Inflammatory macrophage treated with lipopolysaccharide for 1 hour (primary cell): Measurements from ENCODE around the gene ARFGAP1.

Experiments
- DNase-seq, 2 donors: peaks; one replicate each; pipeline ENCODE4 v3.0.0-alpha.2; 2020 to 2022

Gene ARFGAP1

GRCh38 chr20:63272105-63273058 lies at the start of gene ARFGAP1:
ARFGAP1 (plus strand) TSS chr20:63272813; CDS start chr20:63275581, 2,768 bp downstream.
- peak; percentile 87 to 89 for DNase-seq

- DNase-seq: peak in 1 of 2 donors; percentile 49
Observed at GRCh38 chr20:63223121-63223825, 49.3 kb upstream of the ARFGAP1 start.

- DNase-seq: no peak
Observed at GRCh38 chr20:63223826-63224207, 48.8 kb upstream of the ARFGAP1 start.

GRCh38 chr20:63224412-63225081 lies 48.1 kb upstream of the ARFGAP1 start:
- DNase-seq: no peak

- DNase-seq: no peak
Observed at GRCh38 chr20:63225082-63225454, 47.5 kb upstream of the ARFGAP1 start.

GRCh38 chr20:63226042-63226943 lies 46.3 kb upstream of the ARFGAP1 start:
- DNase-seq: no peak

DNA sequence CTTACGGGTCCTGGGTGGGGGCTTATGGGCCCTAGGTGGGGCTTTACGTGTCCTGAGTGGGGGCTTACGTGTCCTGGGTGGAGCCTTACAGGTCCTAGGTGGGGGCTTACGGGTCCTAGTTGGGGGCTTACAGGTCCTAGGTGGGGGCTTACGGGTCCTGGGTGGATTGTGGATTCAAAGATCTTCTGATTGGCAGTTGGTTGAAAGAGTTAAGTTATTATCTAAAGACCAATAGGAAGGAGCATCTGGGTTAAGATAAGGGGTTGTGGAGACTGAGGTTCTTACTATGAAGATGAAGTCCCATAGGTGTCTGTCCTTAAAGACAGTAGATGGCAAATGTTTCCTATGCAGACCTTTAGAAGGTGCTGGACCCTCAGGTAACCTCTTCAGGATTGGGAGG lies 45.4 kb upstream of the ARFGAP1 start:
- DNase-seq: no peak

DNA sequence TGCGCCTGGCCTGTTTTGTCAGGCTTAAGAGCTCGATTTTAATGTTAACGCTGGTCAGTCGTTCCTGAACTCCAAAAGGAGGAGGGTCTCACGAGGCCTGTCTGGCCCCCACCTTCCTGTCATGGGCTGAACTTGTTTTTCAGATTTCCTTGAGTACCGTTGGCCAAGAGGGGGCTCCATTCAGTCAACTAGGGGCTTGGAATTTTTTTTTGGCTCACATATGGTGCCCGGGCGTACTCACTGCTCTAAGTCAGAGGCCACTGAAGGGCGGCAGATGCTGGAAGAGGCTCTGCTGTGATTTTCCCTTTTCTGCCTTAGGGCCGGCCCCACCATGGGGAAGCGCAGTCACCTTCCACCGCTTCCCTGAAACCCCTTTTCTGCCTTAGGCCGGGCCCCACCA lies 43.8 kb upstream of the ARFGAP1 start:
- no peak for DNase-seq

DNA sequence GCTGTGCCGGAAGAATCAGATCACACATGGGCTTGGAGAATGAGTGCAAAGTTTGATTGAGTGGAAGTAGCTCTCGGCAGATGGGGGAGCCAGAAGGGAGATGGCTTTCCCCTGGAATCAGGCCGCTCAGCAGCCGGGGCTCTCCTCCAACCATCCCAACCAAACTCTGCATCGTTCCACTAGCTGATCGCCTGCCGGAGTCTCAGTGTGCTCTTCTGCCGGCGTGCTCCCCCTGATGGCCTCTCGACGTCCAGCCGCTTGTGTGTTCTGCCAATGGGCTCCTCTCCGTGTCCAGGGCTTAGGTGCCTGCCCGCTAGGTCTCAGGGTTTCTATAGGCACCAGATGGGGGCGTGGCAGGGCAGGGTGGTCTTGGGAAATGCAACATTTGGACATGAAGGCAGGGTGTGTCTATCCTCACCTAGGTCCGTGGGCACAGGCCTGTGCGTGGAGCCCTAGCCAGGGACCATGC lies 41.8 kb upstream of the ARFGAP1 start:
- peak in 1 of 2 donors; percentile 9 for DNase-seq

DNA sequence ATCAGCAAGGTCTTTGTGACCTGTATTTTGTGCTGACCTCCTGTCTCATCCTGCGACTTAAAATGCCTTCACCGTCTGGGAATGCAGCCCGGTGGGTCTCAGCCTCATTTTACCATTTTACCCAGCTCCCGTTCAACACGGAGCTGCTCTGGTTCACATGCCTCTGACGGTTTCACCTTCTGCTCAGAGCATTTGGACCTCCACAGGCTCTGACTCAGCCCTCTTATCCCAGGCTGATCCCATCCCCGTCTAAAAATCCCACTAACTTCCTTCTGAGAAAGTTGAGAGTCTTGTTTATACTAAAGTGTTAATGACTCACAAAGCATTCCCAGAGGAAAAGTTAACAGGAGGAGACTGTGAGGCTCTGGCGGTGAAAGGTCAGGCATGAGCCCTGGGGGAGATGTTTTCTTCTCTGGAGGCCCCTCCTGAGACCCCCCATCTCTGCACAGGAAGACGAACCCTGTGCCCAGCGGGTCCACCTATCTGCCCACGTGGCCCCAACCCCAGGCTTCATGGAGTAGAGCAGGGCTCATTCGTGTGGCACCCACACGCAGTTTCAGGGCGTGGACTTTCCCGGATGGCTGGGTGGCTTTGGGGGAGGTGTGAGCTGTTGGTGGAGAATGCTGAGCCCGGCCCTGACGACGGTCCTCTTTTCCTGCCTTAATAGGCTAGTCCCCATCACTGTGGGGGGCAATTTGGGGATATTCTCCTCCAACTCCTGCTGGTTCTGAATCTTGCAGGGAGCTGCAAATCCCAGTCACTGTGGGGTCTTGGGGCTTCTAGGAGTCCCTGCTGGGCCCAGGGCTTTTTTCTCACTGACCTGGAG lies 40.2 kb upstream of the ARFGAP1 start:
- DNase-seq: no peak

DNA sequence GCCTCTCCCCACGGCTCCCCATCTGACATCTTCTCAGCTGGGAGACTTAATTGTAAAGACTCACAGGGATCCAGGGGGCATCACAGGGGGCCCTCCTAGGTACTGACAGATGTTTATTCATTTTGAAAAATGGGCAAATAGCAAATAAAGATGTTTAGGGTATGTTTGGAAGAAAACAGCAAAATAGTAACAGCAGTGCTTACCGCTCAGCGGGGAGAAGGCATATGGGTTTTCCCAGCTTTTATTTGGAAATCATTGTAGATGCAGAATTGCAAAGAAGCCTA lies 39.6 kb upstream of the ARFGAP1 start:
- DNase-seq: no peak

DNA sequence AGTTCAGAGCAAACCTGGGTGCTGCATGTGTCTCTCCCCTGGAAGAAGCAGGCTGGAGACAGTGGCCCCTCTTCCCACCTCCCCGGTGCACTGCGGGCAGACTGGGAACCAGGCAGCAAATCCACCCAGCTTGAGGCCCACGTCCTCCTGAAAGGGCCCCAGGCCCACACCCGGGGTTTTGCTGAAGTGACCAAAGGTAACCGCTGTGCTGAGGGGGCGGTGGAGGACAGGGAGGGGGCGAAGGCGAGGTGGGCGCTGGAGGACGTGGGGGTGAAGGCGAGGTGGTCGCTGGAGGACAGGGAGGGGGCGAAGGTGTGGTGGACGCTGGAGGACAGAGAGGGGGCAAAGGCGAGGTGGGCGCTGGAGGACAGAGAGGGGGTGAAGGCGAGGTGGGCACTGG lies 38.7 kb upstream of the ARFGAP1 start:
- DNase-seq: no peak

GRCh38 chr20:63234693-63235398 lies 37.8 kb upstream of the ARFGAP1 start:
- DNase-seq: no peak

DNA sequence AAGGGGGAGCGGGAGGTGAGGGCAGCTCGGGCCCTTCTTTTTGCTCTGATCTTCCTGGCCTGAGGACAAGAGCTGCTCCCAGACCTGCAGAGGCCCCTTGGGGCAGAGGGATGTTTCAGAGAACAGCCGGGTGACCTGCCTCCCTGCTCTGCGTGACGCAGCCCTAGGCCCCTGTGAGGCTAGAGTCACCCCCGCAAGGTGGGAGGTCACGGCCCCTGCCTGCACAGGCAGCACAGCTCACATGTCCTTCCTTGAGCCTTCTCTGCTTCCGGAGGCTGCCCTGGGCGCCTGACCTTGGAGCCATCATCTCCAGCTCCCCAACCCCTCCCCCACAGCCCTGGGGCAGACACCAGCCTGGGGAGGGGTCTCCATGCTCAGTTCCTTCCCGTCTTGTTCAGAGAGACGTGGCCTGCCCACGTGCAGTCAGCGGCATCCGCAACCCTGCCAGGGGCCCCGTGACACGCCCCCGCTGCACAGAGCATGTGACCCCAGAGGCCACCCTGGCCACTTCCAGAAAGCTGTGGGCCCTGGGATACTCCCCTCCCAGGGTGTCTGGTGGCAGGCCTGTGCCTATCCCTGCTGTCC lies 37.1 kb upstream of the ARFGAP1 start, which contains the start of gene BIRC7:
Gene BIRC7, plus strand, starts transcription at position 507 of the 585 bp plus-strand sequence. CDS start 192 bp downstream, outside the sequence.
- DNase-seq: peak in 1 of 2 donors; percentile 35

DNA sequence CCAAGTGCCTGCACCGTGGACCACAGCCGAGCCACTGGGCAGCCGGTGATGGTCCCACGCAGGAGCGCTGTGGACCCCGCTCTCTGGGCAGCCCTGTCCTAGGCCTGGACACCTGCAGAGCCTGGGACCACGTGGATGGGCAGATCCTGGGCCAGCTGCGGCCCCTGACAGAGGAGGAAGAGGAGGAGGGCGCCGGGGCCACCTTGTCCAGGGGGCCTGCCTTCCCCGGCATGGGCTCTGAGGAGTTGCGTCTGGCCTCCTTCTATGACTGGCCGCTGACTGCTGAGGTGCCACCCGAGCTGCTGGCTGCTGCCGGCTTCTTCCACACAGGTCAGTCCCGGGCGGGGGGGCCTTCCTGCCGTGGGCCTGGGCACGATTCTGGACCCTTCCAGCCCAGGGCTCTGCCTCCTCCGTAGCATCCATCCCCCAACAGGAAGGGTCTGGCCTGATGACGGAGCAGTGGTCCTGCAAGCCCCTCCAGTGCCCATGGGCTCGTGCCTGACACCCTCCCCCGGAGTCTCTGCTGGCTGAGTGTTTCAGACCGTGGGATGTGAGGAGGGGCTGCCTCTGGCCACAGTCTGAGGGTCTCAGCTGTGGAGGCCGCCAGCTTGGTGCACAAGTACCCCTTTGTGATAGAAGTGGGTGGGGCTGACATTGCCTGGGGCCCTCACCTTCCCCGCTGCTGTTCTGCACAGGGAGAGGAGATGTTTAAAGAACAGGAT lies 36.3 kb upstream of the ARFGAP1 start:
- no peak for DNase-seq

- no peak for DNase-seq
Observed at GRCh38 chr20:63238031-63238430, 34.6 kb upstream of the ARFGAP1 start.

DNA sequence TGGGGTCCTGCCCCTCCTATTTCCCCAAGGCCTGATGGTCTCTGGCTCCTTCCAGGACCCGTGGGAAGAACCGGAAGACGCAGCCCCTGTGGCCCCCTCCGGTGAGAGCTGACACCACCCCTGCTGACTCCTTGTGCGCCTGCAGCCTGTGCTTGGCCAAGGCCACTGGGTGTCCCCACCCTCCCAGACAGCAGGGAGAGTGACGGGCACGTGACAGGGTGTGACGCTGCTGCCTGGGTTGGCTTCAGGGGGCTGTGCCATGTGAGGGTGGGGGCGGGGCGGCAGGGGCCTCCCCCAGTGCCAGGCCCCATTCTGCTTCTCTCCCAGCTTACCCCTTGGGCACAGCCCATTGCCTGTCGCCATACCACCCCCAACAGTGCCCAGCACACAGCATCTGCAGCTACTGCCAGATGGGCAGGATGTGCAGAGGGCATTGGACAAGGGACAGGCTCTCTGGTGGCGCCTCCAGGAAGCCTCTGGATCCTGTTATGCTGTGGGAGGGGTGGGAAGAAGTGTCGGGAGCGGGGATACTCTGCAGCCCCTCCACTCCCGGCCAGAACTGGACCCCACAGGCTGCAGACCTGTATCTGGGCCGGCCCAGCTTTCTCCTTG lies 34.0 kb upstream of the ARFGAP1 start:
- no peak for DNase-seq

- no peak for DNase-seq
Observed at GRCh38 chr20:63239431-63239830, 33.2 kb upstream of the ARFGAP1 start.

- no peak for DNase-seq
Observed at GRCh38 chr20:63240004-63240403, 32.6 kb upstream of the ARFGAP1 start.
